GM18870 (cell line): ENCODE data around the gene ADAP2.
"Not testable (repeated sequence)": the region's sequence is repeated elsewhere in the genome, so short reads cannot be mapped to it uniquely, and the experiment has no call there.

Experiments used
- ATAC-seq: cut with Tn5 transposase; IDR thresholded peaks from one replicate; pipeline ENCODE4 v1.9.1; 2021; ENCODE audit warnings: moderate library complexity; ENCODE audit not compliant: unreplicated experiment

ADAP2 gene

DNA sequence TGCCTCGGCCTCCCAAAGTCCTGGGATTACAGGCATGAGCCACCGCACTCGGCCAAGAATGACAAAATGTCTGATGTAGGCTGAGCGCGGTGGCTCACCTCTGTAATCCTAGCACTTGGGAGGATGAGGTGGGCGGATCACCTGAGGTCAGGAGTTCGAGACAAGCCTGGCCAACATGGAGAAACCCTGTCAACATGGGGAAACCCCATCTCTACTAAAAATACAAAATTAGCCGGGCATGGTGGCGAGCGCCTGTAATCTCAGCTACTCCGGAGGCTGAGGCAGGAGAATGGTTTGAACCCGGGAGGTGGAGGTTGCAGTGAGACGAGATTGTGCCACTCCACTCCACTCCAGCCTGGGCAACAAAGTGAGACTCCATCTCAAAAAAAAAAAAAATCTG lies 46.2 kb downstream of the ADAP2 start:
- ATAC-seq: not testable (repeated sequence)

DNA sequence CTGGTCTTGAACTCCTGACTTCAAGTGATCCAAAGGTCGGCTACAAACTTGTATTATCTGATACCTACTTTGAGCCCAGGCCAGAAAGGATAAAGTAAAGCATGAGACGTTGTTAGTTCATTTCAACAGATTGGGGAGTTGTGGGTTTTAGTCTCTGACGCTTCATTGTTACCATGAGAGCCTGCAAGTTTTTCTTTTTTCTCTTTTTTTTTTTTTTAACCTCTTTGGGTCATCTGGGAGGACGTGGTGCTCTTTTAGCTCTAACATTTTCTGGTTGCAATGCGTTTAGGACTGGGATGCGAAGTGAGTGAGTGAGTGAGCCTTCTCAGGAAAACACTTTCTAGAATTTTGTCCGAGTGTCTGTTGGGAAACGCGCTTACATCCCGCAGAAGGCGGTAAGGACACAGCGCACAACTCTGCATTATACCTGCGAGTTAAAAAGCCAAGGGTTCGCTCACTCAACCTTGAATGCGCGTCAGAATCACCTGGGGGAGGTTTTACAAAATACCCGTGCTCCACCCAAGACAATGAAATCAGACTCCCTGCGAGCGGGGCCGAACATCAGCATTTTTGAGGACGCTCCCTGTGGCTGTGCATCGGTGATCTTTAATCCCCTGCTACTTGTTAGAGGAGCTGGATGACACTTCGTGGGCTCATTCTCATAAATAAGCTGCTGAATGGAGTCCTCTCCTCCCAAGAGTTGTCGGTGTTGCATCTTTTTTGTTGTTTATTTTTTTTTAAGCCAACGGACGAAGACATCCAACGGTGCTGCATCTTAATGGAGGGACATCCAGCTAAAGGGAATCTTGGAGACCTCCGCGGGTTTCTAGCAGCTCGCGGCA lies 48.5 kb downstream of the ADAP2 start:
- no peak for ATAC-seq

DNA sequence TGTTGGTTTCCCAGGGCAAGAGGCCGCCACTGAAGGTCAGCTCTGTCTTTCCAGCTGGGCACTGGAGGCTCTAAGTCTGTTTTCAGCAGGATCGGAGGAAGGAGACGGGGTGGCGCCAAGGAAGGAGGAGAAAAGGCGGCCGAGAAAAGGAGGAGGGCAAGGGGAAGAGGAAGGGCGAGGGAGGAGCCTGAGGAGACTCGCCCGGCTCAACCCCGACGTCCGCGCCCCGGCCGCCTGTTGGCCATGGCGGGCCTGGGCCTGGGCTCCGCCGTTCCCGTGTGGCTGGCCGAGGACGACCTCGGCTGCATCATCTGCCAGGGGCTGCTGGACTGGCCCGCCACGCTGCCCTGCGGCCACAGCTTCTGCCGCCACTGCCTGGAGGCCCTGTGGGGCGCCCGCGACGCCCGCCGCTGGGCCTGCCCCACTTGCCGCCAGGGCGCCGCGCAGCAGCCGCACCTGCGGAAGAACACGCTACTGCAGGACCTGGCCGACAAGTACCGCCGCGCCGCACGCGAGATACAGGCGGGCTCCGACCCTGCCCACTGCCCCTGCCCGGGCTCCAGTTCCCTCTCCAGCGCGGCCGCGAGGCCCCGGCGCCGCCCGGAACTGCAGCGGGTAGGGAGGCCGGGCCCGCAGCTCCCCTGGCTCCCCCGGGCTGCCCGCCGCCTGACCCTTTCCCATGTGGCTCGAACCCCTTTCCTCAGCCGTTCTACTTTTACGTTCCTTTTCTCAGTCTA lies 49.3 kb downstream of the ADAP2 start, which contains the start of gene RNF135:
Gene RNF135 (plus strand): TSS at position 209 of the 737 bp plus-strand sequence. CDS start 35 bp downstream, at position 244.
- peak; percentile 52 for ATAC-seq

DNA sequence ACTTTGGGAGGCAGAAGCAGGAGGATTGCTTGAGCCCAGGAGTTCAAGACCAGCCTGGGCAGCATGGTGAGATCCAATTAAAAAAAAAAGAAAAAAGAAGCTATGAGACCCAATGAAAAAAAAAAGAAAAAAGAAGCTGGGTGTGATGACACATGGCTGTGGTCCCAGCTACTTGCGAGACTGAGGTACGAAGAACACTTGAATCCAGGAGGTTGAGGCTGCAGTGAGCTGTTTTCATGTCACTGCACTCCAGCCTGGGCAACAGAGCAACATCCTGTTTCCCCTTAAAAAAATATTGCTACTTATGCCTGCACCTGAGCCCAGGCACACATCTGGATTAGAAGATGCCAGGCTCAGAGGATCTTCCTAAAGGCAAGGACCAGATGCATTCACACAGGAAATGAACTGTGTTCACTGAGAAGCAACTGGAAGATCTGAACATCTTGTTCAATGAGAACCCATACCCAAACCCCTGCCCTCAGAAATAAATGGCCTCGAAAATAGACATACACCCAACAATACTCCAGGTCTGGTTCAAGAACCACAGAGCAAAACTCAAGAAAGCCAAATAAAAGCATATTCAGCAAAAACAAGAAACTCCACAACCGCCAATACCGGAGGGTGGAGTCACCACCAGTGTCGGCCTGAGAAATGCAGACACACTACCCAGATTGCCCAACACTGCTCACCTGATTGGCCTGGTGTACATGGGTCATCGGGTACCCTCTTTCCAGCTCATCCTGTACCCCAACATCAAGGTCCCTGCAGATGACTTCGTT lies 53.5 kb downstream of the ADAP2 start:
- ATAC-seq: no peak

DNA sequence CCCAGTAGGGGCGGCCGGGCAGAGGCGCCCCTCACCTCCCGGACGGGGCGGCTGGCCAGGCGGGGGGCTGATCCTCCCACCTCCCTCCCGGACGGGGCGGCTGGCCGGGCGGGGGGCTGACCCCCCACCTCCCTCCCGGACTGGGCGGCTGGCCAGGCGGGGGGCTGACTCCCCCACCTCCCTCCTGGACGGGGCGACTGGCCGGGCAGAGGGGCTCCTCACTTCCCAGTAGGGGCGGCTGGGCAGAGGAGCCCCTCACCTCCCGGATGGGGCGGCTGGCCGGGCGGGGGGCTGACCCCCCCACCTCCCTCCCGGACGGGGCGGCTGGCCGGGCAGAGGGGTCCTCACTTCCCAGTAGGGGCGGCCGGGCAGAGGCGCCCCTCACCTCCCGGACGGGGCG lies 58.2 kb downstream of the ADAP2 start:
- ATAC-seq: not testable (repeated sequence)

DNA sequence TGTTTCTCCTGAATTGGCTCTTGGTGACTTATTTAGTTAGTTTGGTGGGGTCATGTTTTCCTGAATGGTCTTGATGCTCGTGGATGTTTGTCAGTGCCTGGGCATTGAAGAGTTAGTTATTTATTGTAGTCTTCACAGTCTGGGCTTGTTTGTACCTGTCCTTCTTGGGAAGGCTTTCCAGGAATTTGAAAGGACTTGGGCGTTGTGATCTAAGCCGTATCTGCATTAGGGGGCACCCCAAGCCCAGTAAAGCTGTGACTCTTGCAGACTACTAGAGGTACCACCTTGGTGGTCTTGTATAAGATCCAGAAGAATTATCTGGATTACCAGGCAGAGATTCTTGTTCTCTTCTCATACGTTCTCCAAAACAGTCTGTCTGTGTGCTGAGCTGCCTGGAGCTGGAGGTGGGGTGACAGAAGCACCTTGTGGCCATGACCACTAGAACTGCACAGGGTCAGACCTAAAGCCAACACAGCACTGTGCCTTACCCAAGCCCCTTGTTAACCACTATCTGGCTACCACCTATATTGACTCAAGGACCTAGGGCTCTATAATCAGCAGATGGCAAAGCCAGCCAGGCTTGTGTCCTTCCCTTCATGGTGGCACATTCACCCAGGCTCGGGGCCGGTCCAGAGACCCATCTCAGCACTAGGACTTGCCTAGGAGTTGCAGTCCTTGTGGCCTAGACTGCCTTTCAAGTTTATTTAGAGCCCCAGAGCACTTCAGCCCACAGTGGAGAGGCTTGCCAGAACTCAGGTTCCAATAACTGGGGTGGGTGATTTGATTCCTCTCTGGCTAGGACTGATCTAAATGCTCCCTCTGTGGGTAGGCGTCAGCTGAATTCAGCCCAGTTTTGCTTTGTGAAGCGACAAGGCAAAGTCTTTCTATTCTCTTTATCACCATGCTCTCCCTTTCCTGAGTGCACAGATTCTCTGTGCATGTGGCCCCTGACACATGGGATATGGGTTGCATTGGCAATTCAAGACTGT lies 60.1 kb downstream of the ADAP2 start:
- ATAC-seq: no peak

DNA sequence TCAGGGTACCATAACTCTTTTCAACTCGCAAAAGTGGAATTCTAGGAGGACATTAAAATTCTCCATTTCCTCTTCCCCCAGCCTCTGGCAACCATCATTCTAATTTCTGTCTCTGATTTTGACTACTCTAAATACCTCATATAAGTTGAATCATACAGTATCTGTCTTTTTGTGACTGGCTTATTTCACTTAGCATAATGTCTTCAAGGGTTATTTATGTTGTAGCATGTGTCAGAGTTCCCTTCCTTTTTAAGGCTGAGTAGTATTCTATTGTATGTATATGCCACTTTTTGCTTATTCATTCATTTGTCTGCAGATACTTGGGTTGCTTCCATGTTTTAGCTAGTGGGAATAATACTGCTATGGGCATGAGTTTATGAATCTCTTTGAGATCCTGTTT lies 61.1 kb downstream of the ADAP2 start:
- ATAC-seq: no peak

DNA sequence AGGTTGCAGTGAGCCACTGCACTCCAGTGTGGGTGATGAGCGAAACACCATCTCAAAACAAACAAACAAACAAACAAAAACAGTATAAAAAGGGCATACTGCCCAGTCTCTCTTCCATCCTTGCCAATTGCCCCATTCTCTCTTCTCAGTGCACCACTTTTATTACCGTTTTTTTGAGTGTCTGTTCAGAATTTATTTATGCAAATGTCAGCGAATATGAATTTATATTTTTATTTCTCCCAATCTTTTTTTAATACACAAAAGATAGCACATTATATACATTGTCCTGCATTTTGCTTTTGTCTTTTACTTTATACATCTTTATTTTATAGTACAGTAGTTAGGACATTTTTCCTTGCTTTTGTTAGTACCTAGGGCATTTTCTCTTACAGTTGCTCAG lies 68.7 kb downstream of the ADAP2 start:
- no peak for ATAC-seq

DNA sequence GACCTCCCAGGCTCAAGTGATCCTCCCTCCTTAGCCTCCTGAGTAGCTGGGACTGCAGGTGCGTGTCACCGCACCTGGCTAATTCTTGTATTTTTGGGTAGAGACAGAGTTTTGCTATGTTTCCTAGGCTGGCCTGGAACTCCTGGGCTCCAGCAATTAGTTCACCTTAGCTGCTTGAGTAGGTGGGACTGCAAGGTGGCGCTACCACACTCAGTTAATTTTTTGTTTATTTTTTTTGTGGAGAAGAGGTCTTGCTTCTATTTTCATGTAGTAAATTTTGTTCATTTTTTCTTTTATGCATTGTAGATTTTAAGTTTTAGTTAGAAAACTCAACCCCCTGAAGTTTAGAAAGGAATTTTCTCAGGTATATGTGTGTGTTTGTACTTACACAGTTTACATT lies 70.8 kb downstream of the ADAP2 start:
- no peak for ATAC-seq

DNA sequence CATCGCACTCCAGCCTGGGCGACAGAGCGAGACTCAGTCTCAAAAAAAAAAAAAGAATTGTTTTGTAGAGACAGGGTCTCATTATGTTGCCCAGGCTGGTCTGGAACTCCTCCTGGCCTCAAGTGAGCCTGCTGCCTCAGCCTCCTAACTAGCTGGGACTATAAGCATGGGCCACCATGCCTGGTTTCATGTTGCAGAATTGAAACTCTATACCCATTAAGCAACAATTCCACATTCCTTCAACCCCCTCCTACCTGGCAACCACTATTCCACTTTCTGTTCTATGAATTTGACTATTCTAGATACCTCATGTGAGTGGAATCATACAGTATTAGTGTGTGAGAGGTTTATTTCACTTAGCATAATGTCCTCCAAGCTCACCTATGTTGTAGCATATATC lies 73.6 kb downstream of the ADAP2 start:
- no peak for ATAC-seq

DNA sequence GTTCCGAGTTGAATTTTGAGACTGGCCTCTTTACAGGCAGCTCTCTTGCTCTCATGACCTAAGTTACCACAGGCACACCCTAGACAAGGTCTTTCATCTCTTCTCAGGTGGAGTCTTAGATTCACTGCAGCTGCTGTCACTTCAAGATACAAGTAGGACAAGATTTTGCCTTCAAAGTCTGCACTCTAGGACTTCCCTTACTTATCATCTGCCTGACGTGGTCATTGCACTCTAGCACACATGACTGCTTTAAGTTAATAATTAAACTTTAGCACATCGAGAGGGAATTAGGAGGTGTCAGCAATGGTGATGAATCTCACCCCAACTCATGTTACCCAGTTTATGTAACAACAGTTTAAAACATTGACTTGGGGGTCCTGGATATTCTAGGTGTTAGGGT lies 74.7 kb downstream of the ADAP2 start:
- no peak for ATAC-seq

DNA sequence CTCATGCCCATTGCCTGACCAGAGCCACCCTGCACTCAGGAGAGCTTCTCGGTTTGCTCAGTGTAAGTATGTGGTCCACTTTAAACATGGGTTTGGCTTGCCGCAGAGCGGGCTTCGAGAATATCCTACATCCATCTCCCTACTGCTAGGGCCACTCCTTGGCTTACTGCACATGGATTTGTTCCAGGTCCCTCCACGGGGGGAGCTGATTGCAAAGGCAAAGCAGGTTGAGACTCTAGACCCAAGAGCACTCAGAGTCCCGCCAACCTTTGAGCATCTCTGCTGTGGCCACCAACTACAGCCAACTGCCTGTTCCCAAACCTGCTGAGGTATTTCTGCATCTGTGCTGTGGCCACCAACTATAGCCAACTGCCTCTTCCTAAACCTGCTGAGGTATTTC lies 75.5 kb downstream of the ADAP2 start:
- no peak for ATAC-seq

DNA sequence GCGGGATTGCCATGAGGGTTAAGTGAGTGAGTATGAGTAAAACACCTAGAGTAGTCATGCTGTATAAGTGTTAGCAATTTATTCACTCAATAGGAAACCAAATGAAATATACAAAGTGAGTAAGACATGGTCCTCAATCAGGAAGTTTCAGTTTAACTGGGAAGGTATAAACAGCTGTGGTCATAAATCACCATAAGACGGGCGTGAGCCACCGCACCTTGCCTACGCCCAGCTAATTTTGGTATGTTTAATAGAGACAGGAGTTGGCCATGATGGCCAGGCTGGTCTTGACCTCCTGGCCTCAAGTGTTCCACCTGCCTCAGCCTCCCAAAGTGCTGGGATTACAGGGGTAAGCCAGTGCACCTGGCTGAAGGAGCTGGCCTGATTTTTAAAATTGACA lies 76.1 kb downstream of the ADAP2 start:
- no peak for ATAC-seq

DNA sequence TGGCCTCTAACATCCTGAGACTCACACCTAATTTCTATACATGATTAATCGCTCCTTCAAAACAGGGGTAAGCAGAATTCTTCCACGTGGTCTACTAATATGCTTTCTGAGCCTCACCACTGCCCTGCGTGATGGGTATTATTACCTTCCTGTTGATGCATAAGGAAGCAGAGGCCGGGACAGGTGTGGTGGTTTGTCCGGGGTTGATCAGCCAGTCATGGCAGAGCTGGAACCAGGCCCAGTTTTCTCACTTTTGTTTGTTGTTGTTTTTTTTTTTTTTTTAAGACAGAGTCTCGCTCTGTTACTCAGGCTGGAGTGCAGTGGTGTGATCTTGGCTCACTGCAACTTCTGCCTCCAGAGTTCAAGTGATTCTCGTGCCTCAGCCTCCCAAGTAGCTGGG lies 80.3 kb downstream of the ADAP2 start:
- no peak for ATAC-seq

DNA sequence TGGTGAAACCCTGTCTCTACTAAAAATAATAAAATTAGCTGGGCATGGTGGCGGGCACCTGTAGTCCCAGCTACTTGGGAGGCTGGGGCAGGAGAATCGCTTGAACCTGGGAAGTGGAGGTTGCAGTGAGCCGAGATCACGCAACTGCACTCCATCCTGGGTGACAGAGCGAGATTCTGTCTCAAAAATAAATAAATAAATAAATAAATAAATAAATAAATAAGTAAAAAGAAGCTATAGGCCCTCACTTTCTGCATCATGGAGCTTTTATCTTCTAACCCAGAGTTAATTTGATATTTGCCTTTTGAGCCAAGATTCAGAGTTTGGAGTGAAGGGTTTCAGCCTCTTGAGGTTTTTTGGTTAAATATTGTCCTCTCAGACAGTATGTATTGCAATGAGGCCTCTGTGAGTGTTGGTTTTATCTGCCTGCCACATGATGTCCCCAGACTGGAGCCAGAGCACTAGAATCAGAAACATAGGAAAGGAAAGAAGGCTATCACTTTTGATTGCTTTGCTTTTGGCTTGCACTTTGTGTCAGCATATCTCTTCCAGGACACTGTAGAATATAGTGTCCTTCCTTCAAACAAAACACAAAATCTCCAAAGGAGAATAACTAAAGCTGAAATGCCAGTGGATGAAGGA lies 81.6 kb downstream of the ADAP2 start:
- ATAC-seq: no peak

DNA sequence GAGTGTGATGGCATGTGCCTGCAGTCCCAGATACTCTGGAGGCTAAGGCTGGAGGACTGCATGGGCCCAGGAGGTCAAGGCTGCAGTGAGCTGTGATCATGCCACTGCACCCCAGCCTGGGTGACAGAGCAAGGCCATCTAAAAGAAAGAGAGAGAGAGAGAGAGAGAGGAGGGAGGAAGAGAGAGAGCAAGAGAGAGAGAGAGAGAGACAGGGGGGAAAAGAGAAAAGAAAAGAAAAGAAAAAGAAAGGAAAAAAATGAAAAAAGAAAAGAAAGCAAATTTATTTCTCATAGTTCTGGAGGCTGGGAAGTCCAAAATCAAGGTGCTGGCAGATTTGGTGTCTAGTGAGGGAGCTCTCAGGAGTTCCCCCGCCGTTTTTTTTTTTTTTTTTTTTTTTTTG lies 82.4 kb downstream of the ADAP2 start:
- no peak for ATAC-seq

DNA sequence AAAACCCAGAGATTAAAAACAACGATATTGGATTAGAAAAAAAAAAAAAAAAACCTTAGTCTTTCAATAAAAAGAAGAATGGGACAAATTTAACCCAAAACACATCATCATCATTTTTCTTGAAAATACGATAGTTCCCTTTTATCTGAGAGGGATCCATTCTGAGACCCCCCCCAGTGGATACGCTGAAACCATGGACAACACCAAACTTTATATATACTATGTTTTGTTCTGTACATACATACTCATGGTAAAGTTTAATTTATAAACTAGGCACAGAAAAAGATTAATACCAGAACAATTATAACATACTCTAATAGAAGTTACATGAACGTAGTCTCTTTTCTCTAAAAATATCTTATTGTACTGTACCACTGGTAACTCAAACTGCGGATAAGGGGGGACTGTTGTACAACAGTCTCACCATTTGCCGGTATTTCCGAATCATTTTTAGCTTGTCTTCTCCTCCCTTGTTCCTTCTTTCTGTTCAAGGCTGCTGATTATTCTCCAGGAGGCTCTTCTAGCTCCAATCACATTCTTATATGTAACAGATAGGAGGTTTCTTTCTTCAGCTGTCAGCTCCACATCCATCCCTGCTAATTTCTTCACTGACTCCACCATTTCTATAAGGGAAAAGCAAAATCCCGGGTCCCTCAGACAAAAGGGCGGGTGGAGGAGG lies 86.1 kb downstream of the ADAP2 start:
- ATAC-seq: no peak

DNA sequence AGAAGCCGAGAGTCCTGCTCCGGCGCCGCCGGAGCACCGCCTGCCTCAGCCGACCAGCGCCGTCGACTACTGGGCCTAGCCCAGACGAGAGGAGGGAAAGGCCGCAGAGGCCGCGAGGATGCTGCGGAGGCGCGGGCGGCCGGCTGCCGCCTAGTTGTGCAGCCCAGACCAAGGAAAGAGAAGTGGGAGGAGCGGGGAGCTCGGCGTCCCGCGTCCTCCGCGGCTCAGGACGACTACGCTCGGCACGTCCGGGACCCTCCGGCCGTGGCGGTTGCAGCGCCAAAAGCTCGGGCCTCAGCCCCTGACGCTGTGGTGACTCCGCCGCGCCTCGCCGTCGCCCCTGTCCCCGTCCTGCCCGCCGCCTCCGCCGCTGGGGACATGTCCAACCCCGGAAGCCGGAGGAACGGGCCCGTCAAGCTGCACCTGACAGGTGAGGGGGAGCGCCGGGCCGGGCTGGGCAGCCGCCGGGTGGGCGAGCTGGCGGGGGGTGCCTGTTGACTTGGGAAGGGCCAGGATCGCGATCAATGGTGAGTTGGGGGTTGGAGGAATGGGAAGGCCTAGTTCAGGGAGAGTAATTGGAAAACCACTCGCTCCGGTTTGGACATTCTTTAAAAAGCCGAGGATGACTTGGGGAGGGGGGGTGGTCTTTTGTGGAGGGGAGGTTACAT lies 86.8 kb downstream of the ADAP2 start:
- ATAC-seq: no peak
